Adrenal gland (tissue), 5 donors: ENCODE data around the gene GPR25.

ENCODE experiments used
- CTCF ChIP-seq, 6 experiments: fragments of 450-650 bp in 4 of 6; fragments of 200-600 bp in 2 of 6; sonication (generic) in 1 of 6; IDR thresholded peaks; 1 replicate in 5 of 6; 2 replicates in 1 of 6; pipeline versions ENCODE4 v1.5.1 to v1.8.0; 2016 to 2021; ENCODE audit warnings: antibody characterized with exemption in 6 of 6, mild to moderate bottlenecking in 2 of 6, moderate library complexity in 1 of 6
- POLR2A ChIP-seq, 2 donors: fragments of 450-650 bp; IDR thresholded peaks; one replicate each; pipeline ENCODE4 v1.6.1; 2017; ENCODE audit warnings: antibody characterized with exemption in 2 of 2, mild to moderate bottlenecking in 2 of 2, moderate library complexity in 1 of 2
- donor health status: DM: no; HTN: no; CAD: no.

GRCh38 chr1:200875416-200875815 is 2.6 kb downstream of the GPR25 start:
- TF ChIP-seq CTCF (IDR thresholded peaks at IDR 0.05) (no peak), POLR2A (IDR thresholded peaks at IDR 0.05) (no peak)
